Endothelial cell (in vitro differentiated cells): ENCODE measurements around the gene TAF11L9. TPM values are rescaled to one million over a fixed set of nuclear protein-coding genes. Genes with fewer than 3 reads are reported as not detected.
A peak's percentile ranks its signal among the peaks of the same experiment; 100 is the strongest.
"Not testable (repeated sequence)": the region's sequence is repeated elsewhere in the genome, so short reads cannot be mapped to it uniquely, and the experiment has no call there.

Experiments used
- DNase-seq: peaks from one replicate; pipeline ENCODE4 v3.0.0; 2021; ENCODE audit warnings: low spot score
- H3K27ac Mint-ChIP-seq: one replicate; pipeline ENCODE4 v1.8.0; 2021; ENCODE audit warnings: mixed read lengths, inconsistent platforms; ENCODE audit not compliant: unreplicated experiment
- H3K27me3 Mint-ChIP-seq: one replicate; pipeline ENCODE4 v1.8.0; 2021; ENCODE audit warnings: mild to moderate bottlenecking, moderate library complexity, mixed read lengths, inconsistent platforms; ENCODE audit not compliant: unreplicated experiment
- H3K36me3 Mint-ChIP-seq: one replicate; pipeline ENCODE4 v1.8.0; 2021; ENCODE audit warnings: mild to moderate bottlenecking, low read depth, mixed read lengths, inconsistent platforms; ENCODE audit not compliant: unreplicated experiment
- H3K4me1 Mint-ChIP-seq: one replicate; pipeline ENCODE4 v1.8.0; 2021; ENCODE audit warnings: mild to moderate bottlenecking, mixed read lengths, inconsistent platforms; ENCODE audit not compliant: unreplicated experiment
- H3K4me3 Mint-ChIP-seq: one replicate; pipeline ENCODE4 v1.8.0; 2021; ENCODE audit warnings: mild to moderate bottlenecking, mixed read lengths, inconsistent platforms; ENCODE audit not compliant: unreplicated experiment
- H3K9me3 Mint-ChIP-seq: one replicate; pipeline ENCODE4 v1.8.0; 2021; ENCODE audit warnings: mixed read lengths, inconsistent platforms; ENCODE audit not compliant: unreplicated experiment
- CTCF ChIP-seq: fragments of 200-600 bp; sonication (generic); IDR thresholded peaks from one replicate; pipeline ENCODE4 v1.5.0; 2021; ENCODE audit warnings: antibody characterized with exemption; ENCODE audit not compliant: unreplicated experiment
- long read RNA-seq: library from polyadenylated mRNA; unstranded; transcript quantifications from one replicate; pipeline ENCODE4 v2.0.0, GENCODE V29; 2020; ENCODE audit not compliant: unreplicated experiment
- total RNA-seq: library from RNA; stranded (reverse); fragmentation: NEBNext Ultra II Directional; extraction: Animal tissue kit (Norgen Biotek cat#: 25700); gene quantifications from one replicate; pipeline ENCODE4 v1.2.1, GENCODE V29; 2021; ENCODE audit not compliant: unreplicated experiment

The TAF11L9 gene
- not detected for total RNA-seq
- long read RNA-seq: 0 reads

DNA sequence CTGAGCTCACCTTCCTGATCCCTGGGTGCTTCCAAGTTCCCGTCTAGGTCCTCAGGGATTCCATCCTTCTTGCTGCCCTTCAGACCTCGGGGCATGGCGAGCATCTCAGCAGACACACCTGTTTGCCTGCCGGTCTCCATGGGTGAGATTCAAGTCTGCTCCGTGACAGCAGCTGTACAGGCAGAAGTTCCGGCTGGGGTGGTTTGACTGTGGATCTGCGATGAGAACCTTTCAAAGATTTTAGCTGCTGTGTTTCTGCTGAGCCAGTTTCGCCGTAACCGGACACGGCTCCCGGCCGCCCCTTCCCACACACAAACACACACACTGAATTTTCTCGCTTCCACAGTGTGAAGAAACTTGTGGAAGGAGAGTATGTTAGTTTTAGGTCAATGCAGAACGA is at the start of gene TAF11L9:
TAF11L9 (minus strand) TSS at position 140 of the 400 bp plus-strand sequence.
- not testable (repeated sequence) for DNase-seq, H3K9me3 Mint-ChIP-seq, H3K27ac Mint-ChIP-seq, H3K36me3 Mint-ChIP-seq, H3K4me1 Mint-ChIP-seq, H3K4me3 Mint-ChIP-seq, H3K27me3 Mint-ChIP-seq

DNA sequence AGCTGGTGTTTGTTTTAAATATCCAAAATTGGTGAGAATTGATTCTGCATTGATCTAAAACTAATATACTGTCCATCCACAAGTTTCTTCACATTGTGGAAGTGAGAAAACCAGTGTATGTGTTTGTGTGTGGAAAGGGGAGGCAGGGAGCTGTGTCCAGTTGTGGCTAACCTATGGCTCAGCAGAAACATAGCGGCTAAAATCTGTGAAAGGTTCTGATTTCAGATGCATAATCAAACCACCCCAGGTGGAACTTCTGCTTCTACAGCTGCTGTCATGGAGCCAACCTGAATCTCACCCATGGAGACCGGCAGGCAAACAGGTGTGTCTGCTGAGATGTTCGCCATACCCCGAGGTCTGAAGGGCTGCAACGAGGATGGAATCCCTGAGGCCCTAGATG is 40.0 kb upstream of the TAF11L9 start, which contains the start of gene TAF11L14:
TAF11L14 (plus strand) TSS at position 301 of the 400 bp plus-strand sequence.
- no peak for DNase-seq
- Mint-ChIP-seq H3K4me1 (no peaks in the 10 kb centered on the region), H3K27me3 (no peaks in the 10 kb centered on the region), H3K36me3 (no peaks in the 10 kb centered on the region), H3K4me3 (no peak within 1 kb of the TSS), H3K27ac (no peak within 1 kb of the TSS), H3K9me3 (no peaks in the 10 kb centered on the region)
- TF ChIP-seq CTCF: no peak

GRCh38 chr5:17631788-17632187 is 37.6 kb upstream of the TAF11L9 start, which contains the start of gene TAF11L13:
Gene TAF11L13, plus strand, starts transcription at chr5:17632088.
- not testable (repeated sequence) for DNase-seq, H3K9me3 Mint-ChIP-seq, H3K27me3 Mint-ChIP-seq, H3K4me1 Mint-ChIP-seq, H3K27ac Mint-ChIP-seq, H3K4me3 Mint-ChIP-seq, H3K36me3 Mint-ChIP-seq

- H3K4me1 Mint-ChIP-seq: no peaks in the 10 kb centered on the region
- no peak for TF ChIP-seq CTCF
- no peaks in the 10 kb centered on the region for H3K36me3 Mint-ChIP-seq
- no peaks in the 10 kb centered on the region for H3K27me3 Mint-ChIP-seq
- no peak for DNase-seq
- H3K9me3 Mint-ChIP-seq: no peaks in the 10 kb centered on the region
- H3K4me3 Mint-ChIP-seq: no peak overlapping the region
- H3K27ac Mint-ChIP-seq: no peak overlapping the region
These were observed 31.5 kb upstream of the TAF11L9 start for GRCh38 chr5:17625686-17626085.

DNA sequence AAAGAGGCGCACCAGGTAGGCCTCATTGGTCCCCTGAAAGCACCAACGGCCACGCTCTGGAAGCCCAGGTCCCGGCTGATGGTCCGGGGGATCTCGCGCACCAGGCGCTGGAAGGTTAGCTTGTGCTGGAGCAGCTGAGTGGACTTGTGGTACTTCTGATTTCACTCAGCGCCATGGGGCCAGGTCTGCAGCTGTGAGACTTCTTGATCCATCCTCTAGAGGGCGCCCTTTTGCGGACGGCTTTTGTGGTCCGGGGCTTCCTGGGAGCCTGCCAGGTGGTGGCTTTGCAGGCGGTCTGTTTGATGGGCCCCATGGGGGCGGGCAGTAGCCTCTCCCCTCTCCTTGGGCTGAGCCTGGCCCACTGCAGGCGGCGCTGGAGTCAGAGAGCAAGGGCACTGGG is 26.4 kb upstream of the TAF11L9 start:
- TF ChIP-seq CTCF: peak; percentile 61
- Mint-ChIP-seq H3K27ac (no peak overlapping the region), H3K4me1 (no peaks in the 10 kb centered on the region), H3K36me3 (no peaks in the 10 kb centered on the region), H3K9me3 (no peaks in the 10 kb centered on the region), H3K27me3 (no peaks in the 10 kb centered on the region), H3K4me3 (no peak overlapping the region)
- no peak for DNase-seq

DNA sequence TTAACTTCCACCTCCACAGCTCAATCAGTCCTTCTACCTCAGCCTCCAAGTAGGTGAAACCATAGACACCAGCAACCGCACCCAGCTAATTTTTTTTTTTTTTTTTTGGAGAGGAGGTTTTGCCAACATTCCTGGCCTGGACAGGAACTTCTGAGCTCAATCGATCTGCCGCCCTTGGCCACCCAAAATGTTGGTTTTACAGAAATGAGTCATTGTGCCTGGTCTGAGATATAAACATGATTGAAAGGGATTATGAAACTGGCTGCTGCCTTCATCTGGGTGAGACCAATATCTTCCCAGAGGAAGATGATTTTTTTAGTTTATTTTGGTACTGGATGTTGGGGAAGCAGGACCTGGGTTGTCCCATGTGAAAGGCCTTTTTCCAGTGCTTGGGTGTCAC is 25.2 kb upstream of the TAF11L9 start:
- Mint-ChIP-seq H3K4me1 (no peaks in the 10 kb centered on the region), H3K4me3 (no peak overlapping the region), H3K9me3 (no peaks in the 10 kb centered on the region), H3K36me3 (no peaks in the 10 kb centered on the region), H3K27ac (no peak overlapping the region), H3K27me3 (no peaks in the 10 kb centered on the region)
- DNase-seq: no peak
- no peak for TF ChIP-seq CTCF
